Caco-2 (cell line): ENCODE measurements around the gene UTF1. TPM values are rescaled to one million over a fixed set of nuclear protein-coding genes. Genes with fewer than 3 reads are reported as not detected.

Source experiments
- BruUV-seq: library from RNA; stranded (reverse); fragments of 400-500 nt; replicated peaks from 2 replicates; lab custom pipeline; 2021; lab: Mats Ljungman, UMichigan
- CTCF ChIA-PET: fragments of 300-600 bp; sonication (Branson Sonifier 250); formaldehyde crosslinking; loops from one replicate; lab custom pipeline; 2022; ENCODE audit warnings: antibody characterized with exemption; lab: Charles Lee
- POLR2A ChIA-PET: fragments of 300-600 bp; sonication (Branson Sonifier 250); formaldehyde crosslinking; loops from one replicate; lab custom pipeline; 2022; ENCODE audit warnings: antibody characterized with exemption; lab: Charles Lee
- DNase-seq, 2 experiments: peaks; one replicate each; pipeline versions ENCODE4 v3.0.0 to v3.0.0-alpha.2; 2020 to 2022
- H3K27me3 ChIP-seq: replicated peaks from 2 replicates; pipeline ENCODE4 v1.6.0; 2011; ENCODE audit warnings: low read length; ENCODE audit not compliant: control insufficient read depth, insufficient read depth
- H3K36me3 ChIP-seq: 2 replicates; pipeline ENCODE4 v1.5.1; 2011; ENCODE audit warnings: low read length; ENCODE audit not compliant: control insufficient read depth, insufficient read depth
- H3K4me1 ChIP-seq: fragments of 250-450 bp; sonication (Bioruptor Pico); 2 replicates; pipeline ENCODE4 v1.5.1; 2020; ENCODE audit warnings: mild to moderate bottlenecking
- H3K4me3 ChIP-seq: 2 replicates; pipeline ENCODE4 v1.5.1; 2011; ENCODE audit warnings: low read depth, mild to moderate bottlenecking, control low read depth, low read length
- H3K9me3 ChIP-seq: fragments of 250-450 bp; sonication (Bioruptor Pico); 2 replicates; pipeline ENCODE4 v1.5.1; 2020; ENCODE audit warnings: mild to moderate bottlenecking, moderate library complexity
- H3K27ac Mint-ChIP-seq: one replicate; pipeline ENCODE4 v1.8.0; 2022; ENCODE audit warnings: mixed read lengths; ENCODE audit not compliant: unreplicated experiment
- H3K27me3 Mint-ChIP-seq: one replicate; pipeline ENCODE4 v1.8.0; 2022; ENCODE audit warnings: mixed read lengths; ENCODE audit not compliant: insufficient read depth, unreplicated experiment
- H3K36me3 Mint-ChIP-seq: one replicate; pipeline ENCODE4 v1.8.0; 2022; ENCODE audit warnings: mild to moderate bottlenecking, mixed read lengths; ENCODE audit not compliant: insufficient read depth, unreplicated experiment
- H3K4me1 Mint-ChIP-seq: one replicate; pipeline ENCODE4 v1.8.0; 2022; ENCODE audit warnings: low read depth, mixed read lengths; ENCODE audit not compliant: unreplicated experiment
- H3K4me3 Mint-ChIP-seq: one replicate; pipeline ENCODE4 v1.8.0; 2022; ENCODE audit warnings: mild to moderate bottlenecking, moderate library complexity, mixed read lengths; ENCODE audit not compliant: unreplicated experiment
- H3K9me3 Mint-ChIP-seq: one replicate; pipeline ENCODE4 v1.8.0; 2022; ENCODE audit warnings: mixed read lengths; ENCODE audit not compliant: unreplicated experiment
- intact Hi-C: fragments of 100-400 bp; cut with micrococcal nuclease; formaldehyde crosslinking; loops from one replicate; pipeline ENCODE4 v1.10.0; 2022; ENCODE audit not compliant: unreplicated experiment
- total RNA-seq: library from RNA; stranded (reverse); gene quantifications from 2 replicates; pipeline ENCODE4 v1.2.3, GENCODE V29; 2022
- TF ChIP-seq, protein P1 (sequence below), 2 experiments: fragments of 200-600 bp in 1 of 2; IDR thresholded peaks; 1 replicate in 1 of 2; 2 replicates in 1 of 2; pipeline versions ENCODE4 v1.5.1 to v1.8.0; 2011 to 2022; ENCODE audit warnings: antibody characterized with exemption in 1 of 2, control low read depth in 1 of 2, inconsistent platforms in 1 of 2, low read depth in 1 of 2, low read length in 1 of 2, mild to moderate bottlenecking in 1 of 2, moderate library complexity in 1 of 2; ENCODE audit not compliant: insufficient read depth in 1 of 2, severe bottlenecking in 1 of 2, unreplicated experiment in 1 of 2

UTF1 gene
- total RNA-seq, 1 experiment from 2014 or later = not detected

DNA sequence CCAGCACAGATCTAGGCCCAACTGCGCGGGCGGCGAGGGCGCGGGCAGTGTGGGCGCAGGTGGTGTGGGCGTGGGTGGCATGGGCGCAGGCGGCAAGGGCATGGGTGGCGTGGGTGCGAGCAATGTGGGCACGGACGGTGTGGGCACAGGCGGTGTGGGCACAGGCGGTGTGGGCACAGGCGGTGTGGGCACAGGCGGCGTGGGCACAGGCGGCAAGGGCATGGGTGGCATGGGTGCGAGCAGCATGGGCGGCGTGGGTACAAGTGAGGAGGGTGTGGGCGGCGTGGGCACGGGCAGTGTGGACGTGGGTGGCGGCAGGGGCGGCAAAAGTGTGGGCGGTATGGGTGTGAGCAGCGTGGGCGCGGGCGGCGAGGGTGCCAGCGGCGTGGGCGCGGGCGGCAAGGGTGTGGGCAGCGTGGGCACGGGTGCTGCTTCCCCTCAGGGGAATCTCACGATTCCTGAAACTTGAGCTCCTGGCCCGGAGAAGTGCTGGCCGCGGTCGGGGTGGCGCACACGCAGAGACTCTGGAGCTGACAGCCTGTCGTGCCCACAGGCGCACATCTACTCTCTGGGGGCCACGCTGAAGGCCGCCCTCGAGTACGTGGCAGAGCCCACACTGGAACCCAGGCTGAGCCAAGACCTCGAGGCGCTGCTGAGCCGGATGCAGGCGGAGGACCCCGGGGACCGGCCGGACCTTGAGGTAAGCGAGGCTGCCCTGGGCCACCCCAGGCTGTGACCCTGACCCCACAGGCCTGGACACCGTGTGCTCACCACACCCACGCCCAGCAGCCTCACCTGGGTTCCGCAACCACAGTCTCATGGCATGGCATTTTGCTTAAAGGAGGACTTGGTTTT, 47.0 kb upstream of the UTF1 start:
- Mint-ChIP-seq H3K27ac (no peak overlapping the region), H3K9me3 (no peaks in the 10 kb centered on the region), H3K4me1 (no peaks in the 10 kb centered on the region), H3K36me3 (no peaks in the 10 kb centered on the region), H3K27me3 (peaks cover 7% of the 10 kb centered on the region), H3K4me3 (no peak overlapping the region)
- H3K36me3 ChIP-seq = no peaks in the 10 kb centered on the region
- H3K27me3 ChIP-seq = no peaks in the 10 kb centered on the region; the same call in 1 of the 2 replicates
- H3K4me1 ChIP-seq = no peaks in the 10 kb centered on the region
- no TSS peak for BruUV-seq
- no peak overlapping the region for H3K4me3 ChIP-seq
- TF ChIP-seq, protein P1, sequence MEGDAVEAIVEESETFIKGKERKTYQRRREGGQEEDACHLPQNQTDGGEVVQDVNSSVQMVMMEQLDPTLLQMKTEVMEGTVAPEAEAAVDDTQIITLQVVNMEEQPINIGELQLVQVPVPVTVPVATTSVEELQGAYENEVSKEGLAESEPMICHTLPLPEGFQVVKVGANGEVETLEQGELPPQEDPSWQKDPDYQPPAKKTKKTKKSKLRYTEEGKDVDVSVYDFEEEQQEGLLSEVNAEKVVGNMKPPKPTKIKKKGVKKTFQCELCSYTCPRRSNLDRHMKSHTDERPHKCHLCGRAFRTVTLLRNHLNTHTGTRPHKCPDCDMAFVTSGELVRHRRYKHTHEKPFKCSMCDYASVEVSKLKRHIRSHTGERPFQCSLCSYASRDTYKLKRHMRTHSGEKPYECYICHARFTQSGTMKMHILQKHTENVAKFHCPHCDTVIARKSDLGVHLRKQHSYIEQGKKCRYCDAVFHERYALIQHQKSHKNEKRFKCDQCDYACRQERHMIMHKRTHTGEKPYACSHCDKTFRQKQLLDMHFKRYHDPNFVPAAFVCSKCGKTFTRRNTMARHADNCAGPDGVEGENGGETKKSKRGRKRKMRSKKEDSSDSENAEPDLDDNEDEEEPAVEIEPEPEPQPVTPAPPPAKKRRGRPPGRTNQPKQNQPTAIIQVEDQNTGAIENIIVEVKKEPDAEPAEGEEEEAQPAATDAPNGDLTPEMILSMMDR (IDR thresholded peaks at IDR 0.05; ENCODE audit: insufficient read depth in 1 of 2, low read depth in 1 of 2, low read length in 1 of 2, severe bottlenecking in 1 of 2, unreplicated experiment in 1 of 2) = no peak
- CTCF ChIA-PET = no interaction called here
- POLR2A ChIA-PET = no interaction called here
- intact Hi-C loops = no loop called here
- no peak for DNase-seq
- peaks cover 2% of the 10 kb centered on the region for H3K9me3 ChIP-seq

DNA sequence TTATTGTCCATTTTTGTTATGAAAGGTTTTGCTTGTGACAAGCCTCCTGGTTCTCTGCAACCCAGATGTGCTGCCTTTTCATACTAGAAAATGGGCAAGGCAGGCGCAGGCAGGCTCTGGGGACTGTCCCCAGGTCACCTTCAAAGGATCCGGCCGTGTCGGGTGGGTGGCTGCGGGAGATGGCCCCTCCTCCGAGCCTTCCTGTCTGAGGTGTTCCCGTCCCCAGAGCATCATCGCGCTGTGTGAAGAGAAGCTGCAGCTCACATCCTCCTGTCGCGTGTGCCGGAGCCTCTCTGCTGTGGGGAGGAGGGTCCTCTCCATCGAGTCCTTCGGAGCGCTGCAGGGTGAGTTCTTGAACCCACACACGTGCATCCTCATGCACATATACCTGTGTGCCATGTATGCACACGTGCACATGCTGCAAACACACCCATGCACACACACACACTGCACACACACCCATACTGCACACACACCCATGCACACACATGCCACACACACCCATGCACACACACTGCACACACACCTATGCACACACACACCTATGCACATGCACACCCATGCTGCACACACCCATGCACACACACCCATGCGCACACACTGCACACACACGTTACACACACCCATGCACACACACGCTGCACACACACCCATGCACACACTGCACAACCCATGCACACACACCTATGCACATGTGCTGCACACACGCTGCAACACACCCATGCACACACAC, 46.2 kb upstream of the UTF1 start:
- no peaks in the 10 kb centered on the region for H3K9me3 Mint-ChIP-seq
- no peak overlapping the region for H3K4me3 Mint-ChIP-seq
- peaks cover 7% of the 10 kb centered on the region for H3K27me3 Mint-ChIP-seq
- TF ChIP-seq, protein P1 (IDR thresholded peaks at IDR 0.05; ENCODE audit: insufficient read depth in 1 of 2, low read depth in 1 of 2, low read length in 1 of 2, severe bottlenecking in 1 of 2, unreplicated experiment in 1 of 2) = no peak
- no peaks in the 10 kb centered on the region for H3K4me1 Mint-ChIP-seq
- H3K27ac Mint-ChIP-seq = no peak overlapping the region
- Histone ChIP-seq H3K9me3 (no peaks in the 10 kb centered on the region; the same call in 1 of the 2 replicates), H3K4me1 (no peaks in the 10 kb centered on the region), H3K36me3 (no peaks in the 10 kb centered on the region), H3K27me3 (no peaks in the 10 kb centered on the region; the same call in 1 of the 2 replicates), H3K4me3 (no peak overlapping the region)
- ChIA-PET POLR2A (no interaction called here), CTCF (no interaction called here)
- intact Hi-C loops = no loop called here
- no peak for DNase-seq
- no TSS peak for BruUV-seq
- H3K36me3 Mint-ChIP-seq = no peaks in the 10 kb centered on the region

DNA sequence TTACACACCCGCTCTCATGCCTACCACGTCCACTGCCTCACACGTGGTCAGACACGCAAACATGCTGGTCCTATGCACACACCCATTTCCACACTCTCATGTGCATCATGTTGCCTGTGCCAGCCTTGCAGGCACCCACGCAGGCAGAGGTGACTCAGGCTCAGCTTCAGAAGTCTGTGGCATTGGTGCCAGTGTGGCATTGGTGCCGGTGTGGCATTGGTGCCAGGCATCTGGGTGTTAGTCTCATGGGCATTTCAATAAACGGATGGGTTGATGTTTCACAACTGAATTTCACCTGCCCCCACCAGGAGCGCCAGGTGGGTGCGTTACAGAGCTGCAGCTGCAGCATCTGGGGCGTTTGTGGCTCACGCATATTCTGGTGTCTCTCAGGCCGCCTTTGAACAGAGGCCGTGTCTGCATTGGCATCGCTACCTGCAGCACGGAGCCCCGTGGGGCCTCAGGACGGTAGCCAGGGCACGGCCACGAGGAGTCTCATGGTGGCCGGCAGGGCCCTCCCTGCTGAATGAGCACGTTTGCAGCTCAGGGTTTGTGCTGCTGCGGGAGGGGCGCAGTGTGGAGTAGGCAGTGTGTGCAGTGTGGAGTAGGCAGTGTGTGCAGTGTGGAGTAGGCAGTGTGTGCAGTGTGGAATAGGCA, 45.3 kb upstream of the UTF1 start:
- no peak for DNase-seq
- no peaks in the 10 kb centered on the region for H3K4me1 Mint-ChIP-seq
- no peaks in the 10 kb centered on the region for H3K36me3 Mint-ChIP-seq
- TF ChIP-seq, protein P1 (IDR thresholded peaks at IDR 0.05; ENCODE audit: insufficient read depth in 1 of 2, low read depth in 1 of 2, low read length in 1 of 2, severe bottlenecking in 1 of 2, unreplicated experiment in 1 of 2) = no peak
- no peak overlapping the region for H3K4me3 Mint-ChIP-seq
- ChIA-PET POLR2A (no interaction called here), CTCF (no interaction called here)
- Histone ChIP-seq H3K9me3 (no peaks in the 10 kb centered on the region; the same call in 1 of the 2 replicates), H3K4me3 (no peak overlapping the region), H3K27me3 (no peaks in the 10 kb centered on the region; the same call in 1 of the 2 replicates), H3K4me1 (no peaks in the 10 kb centered on the region), H3K36me3 (no peaks in the 10 kb centered on the region)
- H3K27me3 Mint-ChIP-seq = peaks cover 7% of the 10 kb centered on the region
- H3K9me3 Mint-ChIP-seq = no peaks in the 10 kb centered on the region
- no TSS peak for BruUV-seq
- no peak overlapping the region for H3K27ac Mint-ChIP-seq
- intact Hi-C loops = no loop called here
